HG03558 (cell line): ENCODE data around the gene PRKG1.

Experiments used
- ATAC-seq: cut with Tn5 transposase; IDR thresholded peaks from one replicate; pipeline ENCODE4 v1.9.1; 2021; ENCODE audit warnings: moderate number of reproducible peaks; ENCODE audit not compliant: unreplicated experiment; ENCODE audit errors: extremely low read depth

The PRKG1 gene

DNA sequence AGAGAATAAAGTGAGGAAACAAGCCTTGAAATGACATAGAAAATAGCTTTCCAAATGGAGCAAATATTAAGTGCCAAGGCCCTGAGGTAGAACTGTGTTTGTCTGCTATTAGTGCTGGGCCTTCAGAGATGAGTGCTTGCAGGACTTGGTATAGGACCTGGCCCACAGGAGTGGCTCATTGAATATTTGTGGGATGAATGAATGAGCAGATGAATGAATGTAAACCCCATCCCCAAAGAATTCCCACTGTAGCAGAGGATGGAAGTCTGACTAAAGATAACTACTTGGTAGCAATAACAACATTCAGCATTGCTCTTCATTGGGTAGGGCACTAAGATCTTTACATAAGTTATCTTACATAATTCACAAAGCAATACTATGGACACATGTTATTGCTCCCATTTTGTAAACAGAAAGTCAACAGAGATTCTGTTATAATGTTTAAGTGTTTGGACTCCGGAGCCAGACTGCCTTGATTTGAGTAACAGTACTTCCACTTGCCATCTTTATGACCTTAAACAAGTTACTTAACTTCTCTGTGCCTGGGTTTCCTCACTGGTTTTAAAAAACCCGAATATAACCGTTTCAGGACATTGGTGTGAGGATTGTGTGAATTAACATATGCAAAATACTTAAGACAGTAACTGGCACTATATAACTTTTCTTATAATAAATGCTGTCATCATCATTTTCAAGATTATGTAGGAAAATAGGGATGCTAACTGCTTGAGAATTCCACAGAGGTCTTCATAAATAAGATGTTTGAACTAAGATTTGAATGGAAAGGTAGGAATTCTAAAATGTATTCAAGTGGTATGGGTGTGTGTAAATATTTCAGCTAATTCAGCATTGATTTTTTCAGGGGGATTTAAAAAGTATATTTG, 141.9 kb downstream of the PRKG1 start:
- no peak for ATAC-seq

DNA sequence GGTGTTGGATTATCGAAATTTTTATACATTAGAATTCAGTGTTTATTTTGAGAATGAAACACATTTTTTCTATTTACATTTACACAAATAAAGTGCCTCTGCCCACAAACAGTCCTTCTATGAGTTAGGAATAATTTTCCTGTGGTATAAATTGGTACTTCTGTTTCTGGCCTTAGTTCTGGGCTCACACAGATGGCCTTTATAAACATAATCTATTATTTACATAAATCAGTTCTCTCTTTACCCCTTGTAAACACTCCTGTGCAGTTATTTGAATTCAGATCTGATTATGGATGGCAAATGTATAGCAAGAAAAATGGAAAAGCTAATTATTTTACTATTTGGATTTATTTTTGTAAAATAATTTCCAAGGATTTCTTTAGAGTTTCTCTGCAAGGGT, 143.2 kb downstream of the PRKG1 start:
- ATAC-seq, result no peak

DNA sequence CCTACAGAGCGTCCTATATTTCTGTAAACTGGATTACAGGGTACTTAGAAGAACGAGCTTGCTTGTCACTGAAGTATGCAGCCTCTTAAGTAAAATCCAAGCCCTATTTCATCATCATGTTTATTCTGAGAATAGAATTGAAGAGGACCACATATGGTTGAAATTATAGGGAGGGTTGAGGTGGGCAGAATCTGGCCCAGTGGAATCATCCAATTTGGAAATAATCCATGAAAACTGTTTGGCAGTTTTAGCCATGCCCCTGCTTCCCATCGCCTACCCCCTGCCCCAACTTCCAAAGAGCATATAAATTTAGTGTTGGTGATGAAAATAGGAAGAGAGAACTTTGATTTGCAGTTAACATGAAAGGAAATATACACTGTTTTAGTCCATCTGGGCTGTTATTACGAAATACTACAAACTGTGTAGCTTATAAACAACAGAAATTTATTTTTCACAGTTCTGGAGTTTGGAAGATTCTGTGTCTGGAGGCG, 150.4 kb downstream of the PRKG1 start:
- no peak for ATAC-seq

DNA sequence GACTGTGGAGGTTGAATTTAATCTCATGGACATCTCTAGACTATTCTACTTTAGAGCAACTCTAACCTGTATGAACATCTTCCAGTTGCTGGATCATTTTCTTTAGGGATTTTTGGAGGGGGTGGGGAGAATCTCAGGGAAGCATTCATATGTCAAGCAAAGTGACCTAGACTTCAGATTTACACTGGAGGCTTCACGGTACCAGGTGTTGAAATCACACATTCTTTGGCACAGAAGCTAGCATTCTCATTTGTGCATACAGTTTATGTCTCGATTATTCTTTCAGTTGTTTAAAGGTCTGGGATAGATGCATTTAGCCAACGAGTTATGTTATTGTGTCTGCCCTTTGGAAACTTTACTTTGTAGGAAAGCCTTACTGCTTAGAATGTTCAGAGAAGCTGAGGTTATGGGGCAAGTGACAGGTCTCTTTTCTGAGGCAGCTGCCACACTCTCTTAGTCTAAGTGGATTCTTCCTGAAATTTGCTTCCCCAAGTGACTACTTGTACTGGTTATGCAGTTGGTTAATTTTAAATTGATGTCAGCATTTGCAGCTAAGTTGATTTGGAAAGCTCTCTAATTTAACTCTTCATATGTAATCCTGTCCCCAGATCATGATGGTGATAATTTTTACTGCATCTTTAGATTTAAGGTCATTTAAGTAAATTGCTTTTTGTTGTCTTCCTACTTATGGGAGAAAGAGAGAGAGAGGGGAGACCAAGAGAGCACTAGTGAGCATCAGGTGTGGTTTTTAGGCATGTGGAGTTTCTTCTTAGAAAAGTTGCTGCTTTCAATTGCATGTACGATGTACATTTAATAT, 153.8 kb downstream of the PRKG1 start:
- no peak for ATAC-seq

DNA sequence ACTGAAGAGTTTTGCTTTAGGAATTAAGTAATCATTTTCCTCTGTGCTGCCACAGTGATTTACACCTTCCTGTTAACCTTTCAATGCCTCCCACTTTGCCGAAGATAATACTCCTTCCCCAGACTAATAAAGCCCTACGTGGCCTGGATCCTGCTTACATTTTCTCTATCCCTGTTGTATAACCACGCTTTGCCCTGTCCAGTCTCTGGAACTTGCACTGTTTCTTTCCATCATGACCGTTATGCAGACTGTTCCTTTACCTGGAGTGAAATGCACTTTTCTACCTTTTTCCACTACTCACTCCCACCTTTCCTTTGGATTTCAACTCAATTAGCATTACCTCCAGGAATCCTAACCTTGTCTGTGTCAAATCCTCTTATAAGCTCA, 154.4 kb downstream of the PRKG1 start:
- no peak for ATAC-seq

DNA sequence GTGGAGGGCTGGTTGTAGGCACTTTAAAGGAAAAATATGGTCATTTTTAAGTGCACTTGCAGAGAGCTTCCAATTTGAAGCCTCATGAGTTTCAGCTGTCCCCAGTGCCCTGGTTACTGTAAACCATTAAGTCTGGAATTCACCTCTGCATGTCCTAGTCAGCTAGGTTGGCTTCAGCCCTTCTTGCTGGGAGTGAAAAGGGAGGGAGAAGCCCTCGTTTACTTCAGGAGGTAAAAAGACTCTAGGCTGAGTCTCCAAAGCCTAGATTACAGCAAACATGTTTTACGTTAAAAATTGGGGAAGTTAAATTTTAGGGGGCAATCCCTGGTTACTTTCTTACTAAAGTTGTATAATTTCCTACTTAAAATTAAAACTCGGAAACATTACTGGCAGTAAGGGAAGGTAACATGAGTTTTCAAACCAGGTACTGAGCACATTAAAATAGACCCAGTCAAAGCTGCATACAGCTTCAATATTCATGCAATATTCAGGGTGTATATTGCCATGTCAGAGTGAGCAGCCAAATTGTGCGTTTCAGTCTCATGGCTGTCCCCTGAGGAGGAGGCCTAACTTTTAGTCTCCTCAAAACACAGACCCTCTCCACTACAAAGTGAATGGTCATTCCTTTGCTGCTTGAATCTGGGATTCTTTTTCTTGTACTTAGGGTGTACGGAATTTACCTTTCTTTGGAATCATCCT, 156.7 kb downstream of the PRKG1 start:
- ATAC-seq, result no peak

DNA sequence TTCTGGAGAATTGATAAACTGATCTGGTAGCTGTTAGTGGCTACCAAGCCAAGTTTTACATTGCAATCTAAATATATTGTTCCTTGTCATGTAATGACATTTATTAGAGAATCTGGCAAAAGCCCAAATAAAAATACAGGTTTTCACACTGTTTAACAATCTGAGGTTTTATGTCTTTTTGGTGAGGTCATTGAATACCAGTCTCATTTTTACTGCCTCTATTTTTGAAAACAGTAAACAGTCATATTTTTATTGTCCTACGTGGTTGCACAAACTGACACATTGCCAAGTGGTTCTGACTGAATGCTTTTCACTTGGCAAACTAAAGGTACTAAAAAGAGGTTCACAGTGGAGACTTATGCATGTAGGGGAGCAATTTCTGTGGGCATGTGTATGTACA, 157.5 kb downstream of the PRKG1 start:
- ATAC-seq, result no peak

DNA sequence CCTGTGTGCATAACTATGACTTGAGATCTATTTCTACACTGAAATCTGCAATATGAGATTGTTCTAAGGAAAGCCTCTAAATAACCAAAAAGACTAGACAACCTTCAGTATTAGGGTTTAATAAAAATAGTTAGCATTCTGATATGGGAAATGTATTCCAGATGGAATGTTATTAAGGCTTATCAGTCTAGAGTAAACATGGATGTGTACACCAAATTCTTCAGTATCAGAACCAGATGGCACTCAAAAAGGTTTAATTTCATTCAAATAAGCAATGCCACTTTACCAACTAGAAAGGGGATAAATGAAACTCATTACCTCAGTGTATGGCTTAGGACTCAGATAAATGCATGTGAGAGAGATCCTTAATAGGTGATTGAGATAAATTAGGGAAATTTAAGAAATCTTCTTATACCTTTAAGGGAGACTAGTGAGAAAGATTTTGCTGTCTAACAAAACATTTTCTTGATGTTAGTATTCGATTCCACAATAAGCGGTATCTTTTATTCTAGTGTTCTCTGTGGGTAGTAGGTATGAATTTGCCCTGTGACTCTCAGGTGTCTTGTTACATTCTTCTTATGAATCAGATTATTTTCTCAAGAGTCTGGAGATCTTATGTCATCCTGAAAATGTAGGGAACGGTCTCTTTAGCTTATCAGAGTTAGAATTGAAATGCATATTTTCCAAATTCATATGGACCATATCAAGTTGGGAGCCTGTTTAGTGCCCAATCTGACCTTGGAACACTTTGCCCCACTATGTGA, 159.2 kb downstream of the PRKG1 start:
- no peak for ATAC-seq

DNA sequence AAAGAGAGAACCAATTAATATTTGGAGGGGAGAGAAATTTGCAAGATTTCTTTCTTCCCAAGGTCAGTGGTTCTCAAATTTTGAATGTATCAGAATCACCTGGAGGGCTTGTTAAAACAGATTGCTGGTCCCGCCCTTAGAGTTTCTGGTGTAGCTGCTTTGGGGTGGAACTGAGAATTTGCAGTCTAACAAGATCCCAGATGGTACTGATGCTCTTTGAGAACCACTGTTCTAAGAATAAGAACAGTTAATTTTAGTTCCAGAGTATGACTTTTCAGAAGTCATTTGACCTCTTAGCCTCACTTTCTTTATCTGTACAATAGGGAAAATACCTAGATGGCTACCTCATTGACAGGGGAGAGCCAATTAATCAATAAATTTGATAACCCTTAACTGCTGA, 161.6 kb downstream of the PRKG1 start:
- no peak for ATAC-seq

DNA sequence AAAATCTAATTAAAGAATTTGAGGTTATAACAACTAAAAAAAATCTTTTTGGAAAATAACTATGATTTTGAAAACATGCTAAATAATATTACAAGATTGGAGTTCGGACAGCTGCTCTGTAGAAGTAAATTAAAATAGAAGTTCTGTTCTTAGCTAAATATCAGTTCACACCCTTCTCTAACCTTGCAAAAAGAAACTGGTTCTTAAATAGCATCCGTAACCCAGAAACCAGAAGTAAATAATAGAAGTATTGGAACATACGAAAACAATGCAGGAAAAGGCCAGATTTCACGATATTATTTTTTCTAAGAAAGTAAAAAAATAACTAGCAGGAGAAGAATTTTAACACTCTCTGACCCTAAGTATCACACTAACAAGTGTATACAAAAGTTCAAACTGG, 164.7 kb downstream of the PRKG1 start:
- no peak for ATAC-seq

DNA sequence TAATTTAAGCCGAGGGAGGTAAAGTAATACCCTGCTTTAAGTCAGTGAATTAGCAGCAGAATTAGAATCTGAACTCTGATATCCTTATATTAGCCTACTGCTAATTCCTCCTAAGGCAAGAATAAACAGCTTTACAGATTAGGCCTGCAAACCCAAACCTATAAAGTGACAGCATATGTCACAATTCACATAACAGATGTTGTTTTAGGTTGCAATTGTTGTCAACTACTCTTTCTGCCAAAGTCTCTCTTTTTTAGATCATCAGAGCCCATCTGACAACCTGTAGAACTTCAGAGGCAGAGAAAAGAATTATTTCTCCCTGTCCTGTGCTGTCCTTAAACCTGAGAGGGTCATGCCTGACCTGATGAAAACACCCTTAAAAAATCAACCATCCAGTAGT, 167.2 kb downstream of the PRKG1 start:
- no peak for ATAC-seq

DNA sequence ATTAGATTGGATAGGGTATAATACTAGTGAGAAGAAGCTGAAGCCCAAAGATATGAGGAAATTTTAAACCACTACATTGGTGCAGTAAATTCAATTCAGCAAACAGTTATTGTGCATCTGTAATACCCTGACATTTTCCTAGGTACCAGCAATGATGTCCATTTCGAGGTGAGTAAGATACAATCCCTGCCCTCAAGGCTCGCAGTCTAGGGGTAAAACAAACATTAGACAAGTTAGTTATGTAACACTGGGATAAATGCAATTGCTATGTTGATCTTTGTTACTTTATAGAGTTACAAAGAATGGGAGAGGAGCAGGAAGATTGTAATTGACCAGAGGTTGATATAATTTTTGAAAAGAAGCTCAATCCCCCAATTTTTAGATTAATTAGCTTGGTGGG, 168.1 kb downstream of the PRKG1 start:
- ATAC-seq, result no peak

DNA sequence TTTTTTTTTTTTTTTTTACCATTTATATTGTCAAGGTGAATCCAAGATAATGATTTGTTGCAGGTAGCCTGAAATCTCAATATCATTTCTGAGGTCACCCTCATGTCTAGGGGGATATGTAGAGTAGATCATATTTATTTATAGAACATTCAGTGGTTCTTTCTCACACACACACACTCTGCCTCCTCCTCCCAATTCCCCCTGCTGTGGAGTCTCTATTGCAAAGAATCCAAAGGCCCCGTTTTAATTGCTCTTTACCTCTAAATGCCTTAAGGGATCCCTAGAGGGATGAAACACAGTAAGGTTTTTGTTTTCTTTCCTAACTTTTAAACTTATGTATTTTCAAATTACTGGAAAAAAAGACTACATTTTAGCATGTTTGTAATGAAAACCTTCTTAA, 170.0 kb downstream of the PRKG1 start:
- no peak for ATAC-seq

DNA sequence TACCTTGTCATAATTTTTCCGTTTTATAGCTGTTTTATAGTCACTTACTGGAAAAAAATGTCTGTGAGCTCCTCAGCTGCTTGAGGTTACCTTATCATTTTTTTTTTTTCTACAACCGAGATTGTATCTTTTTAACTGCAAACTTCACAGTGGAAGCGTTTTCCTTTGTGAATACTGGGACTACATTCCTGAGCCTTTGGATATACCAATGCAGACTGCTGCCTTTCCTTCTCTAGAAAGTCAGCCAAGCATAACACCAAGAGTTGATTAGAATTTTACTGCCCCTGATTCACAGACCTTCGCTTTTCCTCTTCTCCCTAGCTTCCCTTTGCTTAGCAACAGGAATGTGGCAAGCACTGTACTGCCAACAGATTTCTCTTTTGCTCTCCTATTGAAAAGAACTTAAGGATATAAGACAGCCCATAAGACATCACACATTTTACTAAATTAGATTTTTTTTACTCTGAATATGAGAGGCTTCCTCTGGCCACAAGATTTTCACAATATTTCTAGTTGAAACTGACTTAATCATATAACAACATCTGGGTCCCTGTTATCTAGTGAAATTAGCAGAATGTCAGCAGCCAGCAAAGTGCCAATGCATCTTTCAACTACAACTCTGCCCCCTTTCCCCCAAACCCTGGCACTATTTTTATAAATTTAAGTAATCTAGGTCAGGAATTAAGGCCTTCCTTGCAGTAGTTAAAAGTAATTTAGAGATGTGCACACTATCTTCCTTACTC, 170.6 kb downstream of the PRKG1 start:
- ATAC-seq, result no peak

DNA sequence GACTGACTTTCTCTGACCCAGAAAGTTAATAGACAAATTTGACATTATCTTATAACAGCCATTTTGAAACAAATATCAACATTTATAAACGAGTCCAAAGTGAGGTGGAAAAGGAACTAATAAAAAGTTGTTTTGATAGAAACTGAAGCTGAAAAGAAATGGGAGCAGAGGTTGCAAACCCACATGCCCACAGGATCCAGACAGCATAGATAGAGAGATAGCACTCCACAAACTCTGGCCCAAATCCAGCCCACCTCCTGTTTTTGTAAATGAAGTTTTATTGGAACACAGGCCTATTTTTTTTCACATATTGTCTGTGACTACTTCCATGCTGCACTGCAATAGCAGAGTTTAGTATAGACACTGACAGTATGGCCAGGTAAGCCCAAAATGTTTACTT, 171.9 kb downstream of the PRKG1 start:
- ATAC-seq, result no peak

DNA sequence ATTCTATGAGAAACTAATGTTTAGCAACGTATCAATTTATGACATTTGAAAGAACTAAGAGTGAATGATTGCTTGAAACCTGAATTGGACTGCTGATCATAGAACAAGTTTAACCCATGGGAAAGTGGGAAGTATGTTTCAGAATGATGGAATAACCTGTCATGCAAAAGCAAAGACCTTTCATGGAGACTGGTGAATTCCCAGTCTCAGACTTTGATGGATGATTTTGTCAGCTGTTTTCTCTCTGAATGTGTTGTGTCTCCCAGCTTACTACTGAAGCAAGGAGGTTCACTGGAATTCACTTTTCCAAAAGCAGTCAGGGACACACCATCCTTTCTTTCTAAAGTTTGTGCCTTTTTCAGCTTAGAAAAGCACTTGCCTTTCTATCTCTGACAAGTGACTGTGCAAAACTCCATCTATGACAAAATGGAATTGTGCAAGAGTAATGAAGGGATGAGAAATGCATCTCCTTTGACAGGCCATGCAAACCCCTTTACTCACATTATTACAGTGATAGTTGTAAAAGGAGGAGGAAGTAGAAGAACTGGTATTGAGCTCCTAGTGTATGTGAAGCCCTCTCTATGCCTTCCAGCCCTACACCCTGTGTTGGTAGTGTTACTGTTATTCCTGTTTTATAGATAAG, 176.1 kb downstream of the PRKG1 start:
- no peak for ATAC-seq

DNA sequence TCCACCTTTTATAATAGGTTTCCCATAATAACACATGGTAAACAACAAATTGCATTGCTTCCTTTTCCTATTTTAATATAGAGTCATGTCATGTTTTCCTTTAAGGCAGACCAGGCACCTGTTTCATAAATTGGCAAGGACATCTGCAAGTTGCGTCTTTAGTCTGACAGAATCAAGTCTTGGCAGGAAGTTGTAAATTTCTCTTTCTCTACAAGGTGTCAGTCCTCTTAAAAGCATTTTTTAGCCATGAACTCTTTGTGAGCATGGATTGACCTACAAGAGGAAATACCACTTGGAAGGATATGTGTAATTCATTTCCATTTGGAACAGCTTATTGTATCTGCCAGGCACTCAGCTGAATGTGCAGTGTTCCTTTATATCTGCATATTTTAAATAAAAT, 176.8 kb downstream of the PRKG1 start:
- no peak for ATAC-seq

DNA sequence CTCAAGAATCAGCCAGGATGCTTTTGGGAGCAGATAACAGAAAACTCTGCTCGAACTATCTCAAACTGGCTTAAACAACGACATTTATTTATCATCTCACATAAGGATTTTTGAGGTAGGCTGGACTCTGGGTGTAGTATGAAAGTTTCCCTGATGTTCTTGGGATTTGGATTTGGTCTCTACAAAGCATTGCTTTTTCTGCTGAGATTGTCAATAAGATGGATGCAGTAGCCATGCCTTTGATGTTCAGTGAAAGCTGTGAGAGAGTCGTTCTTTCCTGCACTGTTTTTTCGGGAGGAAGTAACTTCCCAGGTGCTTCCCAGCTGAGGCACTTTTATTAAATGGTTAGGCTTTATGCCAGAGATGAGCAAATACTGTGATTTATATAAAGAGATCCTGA, 181.1 kb downstream of the PRKG1 start:
- ATAC-seq, result no peak
